ENCODE data around the gene UBR4.
"Not testable (repeated sequence)": the region's sequence is repeated elsewhere in the genome, so short reads cannot be mapped to it uniquely, and the experiment has no call there.

UBR4 gene

DNA sequence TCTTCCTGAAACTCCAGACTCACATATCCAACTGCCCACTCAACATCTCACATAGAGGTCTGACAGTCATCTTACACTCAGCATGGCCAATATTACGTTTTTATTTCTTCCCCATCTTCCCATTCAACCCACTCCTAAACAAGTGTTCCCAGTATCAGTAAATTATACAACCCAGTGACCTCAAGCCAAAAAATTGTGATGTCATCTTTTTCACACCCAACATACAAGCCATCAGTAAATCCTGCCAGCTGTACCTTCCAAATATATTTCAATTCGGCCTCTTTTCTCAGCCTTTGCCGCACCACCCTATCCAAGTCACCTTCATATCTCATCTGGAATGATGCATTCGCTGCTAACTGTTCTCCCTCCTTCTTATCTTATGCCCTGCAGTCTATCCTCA, 19.6 kb downstream of the UBR4 start:
- DNase-seq (ENCODE audit: low spot score): no peak

DNA sequence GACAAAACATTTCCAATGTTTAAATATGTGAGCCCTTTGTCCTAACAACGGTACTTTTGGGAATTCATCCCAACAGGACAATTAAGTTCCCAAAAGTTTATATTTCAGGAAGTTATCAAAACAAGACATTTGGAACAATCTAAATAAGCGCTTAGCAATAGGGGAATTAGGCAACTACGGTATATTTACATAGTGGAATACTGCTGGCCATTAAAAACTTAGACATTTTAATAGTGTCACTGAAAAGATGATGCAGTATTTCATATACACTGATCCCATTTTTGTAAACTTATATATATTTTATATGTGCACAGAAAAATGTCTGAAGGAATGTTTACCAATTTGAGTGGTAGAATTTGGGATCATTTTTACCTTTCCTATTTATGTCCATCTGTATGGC, 20.8 kb downstream of the UBR4 start:
- DNase-seq (ENCODE audit: low spot score): no peak

DNA sequence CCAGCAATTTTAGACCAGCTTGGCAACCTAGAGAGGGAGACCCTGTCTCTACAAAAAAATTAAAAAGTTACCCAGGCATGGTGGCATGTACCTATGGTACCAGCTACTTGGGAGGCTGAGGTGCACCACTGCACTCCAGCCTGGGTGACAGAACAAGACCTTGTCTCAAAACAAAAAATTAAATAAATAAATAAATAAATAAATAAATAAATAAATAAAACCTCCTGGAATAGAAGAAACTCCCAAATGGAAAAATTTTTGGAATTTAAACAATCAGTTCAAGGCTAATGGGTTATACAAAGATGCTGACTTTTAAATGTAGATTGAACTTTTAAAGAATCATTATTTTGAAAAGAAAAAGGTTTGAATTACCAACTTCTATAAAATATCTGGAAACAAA, 22.2 kb downstream of the UBR4 start:
- no peak for DNase-seq (ENCODE audit: low spot score)

DNA sequence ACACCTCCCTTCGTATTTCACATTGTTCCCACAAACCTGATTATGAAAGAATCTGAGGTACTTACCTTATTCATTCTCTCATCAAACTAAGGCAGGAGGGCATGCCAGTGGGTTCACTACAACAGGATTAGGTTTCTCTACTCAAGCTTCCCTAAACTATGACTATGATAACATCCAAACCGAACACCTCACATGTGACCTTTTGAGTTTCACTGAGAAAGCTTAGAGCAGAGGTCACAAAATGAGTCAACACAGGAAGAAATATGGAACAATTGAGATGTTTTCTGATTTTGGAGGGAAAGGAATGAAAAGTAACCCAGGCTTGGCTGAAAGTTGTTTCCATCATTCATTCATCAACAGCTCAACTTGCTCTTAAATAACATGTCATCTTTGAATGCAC, 24.1 kb downstream of the UBR4 start:
- DNase-seq (ENCODE audit: low spot score): no peak

DNA sequence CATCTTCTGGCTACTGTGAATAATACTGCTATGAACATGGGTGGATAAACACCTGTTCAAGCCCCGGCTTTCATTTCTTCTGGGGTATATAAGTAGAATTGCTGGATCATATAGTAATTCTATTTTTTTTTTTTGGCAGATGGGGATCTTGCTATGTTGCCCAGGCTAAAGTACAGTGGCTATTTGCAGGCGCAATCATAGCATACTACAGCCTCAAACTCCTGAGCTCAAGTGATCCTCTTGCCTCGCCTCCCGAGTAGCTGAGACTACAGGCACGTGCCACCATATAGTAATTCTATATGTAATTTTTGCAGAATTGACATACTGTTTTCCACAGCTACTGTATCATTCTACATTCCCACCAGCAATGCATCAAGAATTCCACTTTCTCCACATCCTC, 27.8 kb downstream of the UBR4 start:
- no peak for DNase-seq (ENCODE audit: low spot score)

DNA sequence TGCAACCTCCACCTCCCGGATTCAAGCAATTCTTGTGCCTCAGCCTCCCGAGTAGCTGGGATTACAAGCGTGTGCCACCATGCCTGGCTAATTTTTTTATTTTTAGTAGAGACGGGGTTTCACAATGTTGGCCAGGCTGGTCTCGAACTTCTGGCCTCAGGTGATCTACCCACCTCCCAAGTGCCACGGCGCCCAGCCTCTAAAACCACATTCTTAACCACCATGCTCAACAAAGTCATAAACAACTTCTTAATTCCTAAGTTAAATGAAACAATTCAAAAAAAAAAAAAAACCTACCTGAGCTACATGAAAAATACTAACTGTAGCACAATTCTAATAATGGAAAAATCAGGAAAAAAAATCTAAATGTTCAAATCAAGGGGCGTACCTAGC, 29.8 kb downstream of the UBR4 start:
- not testable (repeated sequence) for DNase-seq (ENCODE audit: low spot score)

DNA sequence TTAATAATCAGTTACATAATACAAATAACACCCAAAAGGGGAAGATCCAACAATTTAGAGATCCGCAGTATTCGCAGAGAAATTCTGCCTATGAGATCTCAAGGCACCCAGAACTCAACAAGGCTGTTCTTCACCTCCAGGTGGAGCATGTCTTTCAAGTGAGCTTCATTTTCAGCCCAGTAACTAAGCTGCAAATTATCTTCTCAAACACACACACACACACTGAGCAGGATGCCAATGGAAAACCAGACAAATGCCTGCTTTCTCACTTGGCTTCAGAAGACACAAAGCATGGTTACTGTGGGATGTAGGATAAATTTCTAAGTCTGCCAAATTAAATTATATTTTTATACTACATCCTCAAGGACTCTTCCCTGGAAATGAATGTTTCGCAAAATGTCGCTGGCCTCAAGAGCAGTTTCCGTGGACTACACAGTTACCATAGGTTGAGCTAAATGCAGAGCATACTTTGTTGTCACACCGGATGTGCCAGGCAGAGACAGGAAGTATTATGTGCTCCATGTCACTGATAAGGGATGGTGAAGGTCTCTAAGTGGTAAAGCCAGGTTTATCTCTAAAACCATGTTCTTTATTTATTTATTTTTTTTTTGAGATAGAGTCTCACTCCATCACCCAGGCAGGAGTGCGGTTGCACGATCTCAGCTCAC, 30.3 kb downstream of the UBR4 start:
- no peak for DNase-seq (ENCODE audit: low spot score)

DNA sequence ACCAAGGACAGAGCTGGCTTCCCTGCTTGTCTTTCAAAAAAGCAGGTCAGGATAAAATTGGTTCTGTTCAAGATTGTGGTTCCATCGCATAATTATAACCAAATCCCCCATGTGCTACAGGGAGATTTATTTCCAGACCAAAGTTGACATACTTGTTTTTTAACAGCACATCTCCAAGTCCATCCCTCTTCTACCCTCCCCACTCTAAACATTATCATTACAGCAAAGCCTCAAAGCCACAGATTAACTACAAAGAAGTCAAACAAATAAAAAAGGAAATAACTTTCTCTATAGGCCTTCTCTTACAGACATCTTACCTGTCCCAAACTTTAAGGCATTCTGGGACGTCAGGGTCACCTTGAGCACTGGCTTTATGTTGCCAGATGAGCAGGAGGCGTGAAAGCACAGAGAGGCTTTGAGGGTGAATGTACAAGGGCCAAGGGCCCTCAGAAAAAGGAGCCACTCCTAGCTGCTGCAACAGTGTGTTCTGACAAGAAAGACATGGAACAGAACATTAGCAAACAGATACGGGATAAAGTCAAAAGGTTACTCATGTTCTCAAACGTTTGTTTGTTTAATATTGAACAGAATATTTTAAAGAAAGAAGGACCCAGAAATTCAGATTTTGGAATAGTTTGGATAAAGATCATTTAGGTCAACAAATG, 31.2 kb downstream of the UBR4 start:
- no peak for DNase-seq (ENCODE audit: low spot score)

DNA sequence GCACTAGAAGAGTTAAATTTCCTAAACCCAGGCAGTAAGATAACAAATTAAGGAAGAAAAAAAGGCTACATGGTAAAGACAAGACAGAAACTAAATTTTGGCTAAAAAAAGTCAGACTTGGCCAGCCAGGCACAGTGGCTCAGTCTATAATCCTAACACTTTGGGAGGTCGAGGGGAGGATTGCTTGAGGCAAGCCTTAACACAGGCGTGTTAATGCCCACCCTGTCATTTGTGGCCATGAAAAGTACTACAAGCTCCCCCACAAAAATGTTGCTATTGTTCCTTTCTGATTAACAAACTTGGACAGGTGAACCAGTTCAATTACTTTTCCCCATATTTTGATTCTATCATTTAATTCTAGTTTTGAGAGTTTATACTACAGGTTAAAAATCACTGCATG, 32.3 kb downstream of the UBR4 start:
- no peak for DNase-seq (ENCODE audit: low spot score)

DNA sequence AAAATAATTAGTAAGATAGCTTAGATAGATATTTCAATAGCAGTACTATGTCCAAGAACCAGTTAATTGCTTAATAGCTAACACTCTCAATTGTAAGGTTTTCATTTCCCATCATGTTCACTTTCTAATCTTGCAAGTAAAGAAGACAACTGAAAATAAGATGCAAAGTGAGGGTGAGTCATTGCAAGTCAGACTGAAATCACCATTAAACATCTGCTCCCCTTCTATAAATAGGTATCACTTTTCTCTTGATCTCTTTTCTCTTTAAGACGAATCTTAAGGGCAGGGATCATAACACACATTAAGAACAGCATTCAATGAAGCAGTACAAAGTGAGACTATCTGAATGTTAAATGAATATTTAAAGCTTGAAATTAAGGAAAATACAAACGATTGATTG, 40.4 kb downstream of the UBR4 start:
- peak; percentile 33 for DNase-seq (ENCODE audit: low spot score)

DNA sequence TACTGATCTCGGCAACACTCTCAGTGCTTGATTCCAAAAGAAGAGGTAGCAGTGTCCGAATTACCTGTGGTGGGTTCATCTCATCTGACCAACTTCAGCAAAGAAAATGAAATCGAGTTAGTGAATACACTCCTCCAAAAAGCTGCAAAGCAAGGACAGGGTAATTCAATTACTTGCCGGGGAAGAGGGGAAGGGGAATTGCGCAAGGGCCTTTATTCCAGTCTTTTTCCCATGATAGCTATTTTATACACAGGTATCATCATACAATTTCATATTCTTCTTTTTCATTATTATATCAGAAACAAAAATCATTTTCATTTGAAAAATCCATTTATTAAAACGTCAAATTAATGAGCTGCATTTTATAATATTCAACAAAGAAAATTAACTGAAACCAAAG, 42.9 kb downstream of the UBR4 start:
- no peak for DNase-seq (ENCODE audit: low spot score)

DNA sequence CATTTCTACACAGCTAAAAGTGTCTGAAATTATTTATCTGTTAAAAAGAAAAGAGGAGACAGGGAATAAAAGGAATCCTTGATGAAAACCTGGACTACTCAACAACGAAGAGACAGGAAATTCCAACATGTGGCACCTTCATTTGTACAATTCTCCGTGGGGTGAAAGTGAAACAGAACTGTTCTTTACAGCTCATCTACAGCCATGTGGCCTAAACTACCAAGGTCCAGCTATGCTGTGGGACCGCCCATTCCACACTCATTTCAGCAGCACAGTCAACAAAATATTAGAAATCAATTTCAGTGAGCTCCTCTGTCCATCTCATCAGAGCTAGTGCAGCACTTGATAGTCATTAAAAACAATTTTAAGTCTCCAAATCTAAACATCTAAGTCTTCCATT, 44.0 kb downstream of the UBR4 start:
- no peak for DNase-seq (ENCODE audit: low spot score)

DNA sequence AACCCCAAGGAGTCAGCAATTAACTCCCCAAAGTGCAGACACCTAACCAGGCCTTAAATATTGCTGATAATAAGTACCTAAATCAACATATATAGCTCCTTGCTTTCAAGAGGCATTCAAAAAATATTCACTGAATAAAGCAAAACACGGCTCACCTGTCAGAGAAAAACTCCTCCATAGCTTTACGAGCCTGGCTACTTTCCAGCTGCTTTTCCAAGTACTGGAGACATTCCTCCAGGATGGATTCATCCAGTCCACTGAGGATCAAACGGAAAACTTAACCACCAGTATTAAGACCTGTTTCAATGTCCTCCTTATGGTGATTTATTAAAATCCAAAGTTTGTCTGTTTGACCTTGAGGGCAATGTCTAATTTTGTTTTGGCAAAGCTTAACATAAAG, 44.6 kb downstream of the UBR4 start:
- no peak for DNase-seq (ENCODE audit: low spot score)

DNA sequence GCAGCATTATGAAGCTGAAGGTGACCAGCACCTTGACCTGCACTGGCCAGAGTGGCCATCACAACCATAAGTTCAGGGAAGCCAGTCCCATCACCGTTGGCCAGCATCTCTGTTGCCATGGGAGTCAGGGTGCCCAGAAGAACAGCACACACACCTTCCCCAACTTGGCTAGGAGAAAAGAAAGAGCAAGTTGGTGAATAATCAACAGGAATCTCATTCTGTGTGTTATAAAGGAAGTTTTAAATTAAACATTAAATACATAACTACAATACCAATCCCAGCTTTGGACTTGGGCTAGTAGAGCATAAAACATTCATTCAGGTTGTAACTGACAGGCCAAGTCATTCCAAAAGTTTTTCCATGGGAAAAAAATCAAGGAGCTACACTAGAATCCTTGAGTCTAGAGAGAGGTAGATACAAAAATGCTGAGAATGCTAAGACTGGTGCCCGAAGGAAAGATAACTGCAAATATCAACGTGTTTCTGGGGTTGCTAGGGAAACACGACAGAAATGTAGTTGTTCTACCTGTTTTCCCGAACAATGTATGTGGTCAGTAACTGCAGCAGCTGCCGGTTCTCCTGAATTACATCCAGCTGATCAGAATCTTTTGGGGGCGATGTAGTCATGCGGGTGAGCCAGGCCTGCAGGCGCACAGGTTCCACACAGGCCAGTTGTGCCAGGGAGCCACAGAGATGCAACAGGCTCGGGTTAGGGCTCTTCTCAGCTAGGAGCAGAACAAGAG, 45.6 kb downstream of the UBR4 start:
- DNase-seq (ENCODE audit: low spot score): no peak

DNA sequence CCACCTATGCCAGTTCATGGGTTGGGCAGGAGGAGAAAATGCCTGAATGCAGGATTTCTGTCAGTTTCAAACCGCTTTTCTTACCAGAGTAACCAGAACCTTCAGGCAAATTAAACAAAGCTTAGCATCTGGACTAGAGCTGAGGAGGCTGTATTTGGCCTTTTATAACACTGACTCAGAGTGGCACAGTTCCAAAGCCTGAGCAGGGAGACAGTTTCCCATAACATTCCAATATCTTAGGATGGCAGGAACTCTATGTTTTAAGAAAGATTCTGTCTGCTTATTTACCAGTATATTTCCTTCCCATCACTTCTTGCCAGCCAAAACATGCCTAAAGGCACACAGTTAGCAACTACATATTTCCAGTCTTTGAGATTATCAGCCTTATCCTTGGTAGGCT, 46.8 kb downstream of the UBR4 start:
- peak; percentile 90 for DNase-seq (ENCODE audit: low spot score)

DNA sequence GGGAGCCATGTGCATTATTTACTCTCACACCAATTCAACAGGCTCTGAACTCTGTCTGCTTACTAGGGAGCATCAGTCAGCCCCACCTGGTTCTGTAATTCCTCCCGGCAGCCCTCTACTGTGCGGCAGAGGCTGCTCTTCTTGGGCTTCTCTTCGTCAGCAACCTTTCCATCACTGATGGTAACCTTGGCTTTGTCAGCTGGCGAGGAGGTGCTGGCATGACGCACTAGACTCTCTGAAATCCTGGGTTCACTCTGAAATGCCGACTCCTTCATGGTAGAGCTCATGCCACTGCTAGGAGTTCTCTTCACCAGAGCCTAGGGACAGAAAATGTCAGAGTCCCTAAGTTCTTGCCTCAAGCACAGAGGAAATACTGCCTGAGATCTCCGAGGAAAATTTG, 49.2 kb downstream of the UBR4 start:
- no peak for DNase-seq (ENCODE audit: low spot score)

DNA sequence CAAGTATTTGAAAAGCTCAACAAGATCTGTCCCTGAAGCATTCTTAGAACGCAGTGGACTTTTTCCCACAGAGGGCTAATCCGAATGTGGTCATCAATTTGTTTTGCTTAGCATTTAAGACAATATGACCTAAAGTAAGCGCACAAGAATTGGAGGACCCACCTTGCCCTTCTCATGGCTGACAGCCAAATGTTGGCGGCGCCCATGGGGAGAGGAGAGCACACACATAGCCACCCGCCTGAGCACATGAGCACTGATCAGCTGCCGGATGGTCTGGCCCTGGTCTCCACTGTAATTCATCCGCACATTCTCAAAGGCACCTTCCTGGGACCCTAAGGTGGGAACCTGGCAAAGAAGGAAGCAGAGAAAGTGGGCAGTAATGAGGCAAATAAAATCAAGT, 52.4 kb downstream of the UBR4 start:
- DNase-seq (ENCODE audit: low spot score): no peak

DNA sequence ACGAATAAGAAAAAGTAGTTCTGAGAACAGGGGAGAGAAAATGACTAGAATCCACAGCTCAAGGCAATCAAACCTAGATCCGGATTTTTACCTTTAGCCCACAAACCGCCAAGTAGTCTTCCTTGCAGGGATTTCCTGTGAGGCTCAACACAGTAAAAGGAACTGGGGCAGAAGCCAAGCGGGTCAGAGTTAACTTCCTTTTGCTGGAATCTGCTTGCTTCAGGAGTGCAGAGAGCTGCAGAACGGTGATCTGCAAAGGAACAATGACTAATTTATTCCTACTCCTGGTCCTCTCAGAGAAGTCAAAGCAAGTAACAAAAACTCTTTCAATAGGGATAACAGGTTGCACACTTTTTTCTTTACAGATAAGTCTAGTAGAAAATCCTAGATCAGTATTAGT, 53.4 kb downstream of the UBR4 start:
- DNase-seq (ENCODE audit: low spot score): peak; percentile 10

DNA sequence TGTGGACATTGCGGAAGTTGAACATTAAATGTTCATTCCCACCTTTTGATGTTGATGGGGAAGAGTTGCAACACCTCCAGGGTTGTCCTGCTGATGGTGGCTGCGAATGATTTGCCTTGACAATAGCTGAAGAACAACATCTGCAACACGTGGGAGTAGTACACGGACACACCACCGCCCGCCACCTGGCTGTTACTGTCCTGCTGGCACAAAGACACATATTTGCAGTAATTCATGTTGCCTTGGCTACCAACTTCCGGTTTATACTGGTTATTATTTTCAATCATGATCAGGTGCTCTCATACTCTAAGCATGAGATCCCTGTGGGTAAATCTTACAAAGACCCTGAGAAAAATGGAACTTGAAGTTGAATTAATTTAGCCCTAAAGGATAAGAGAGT, 55.2 kb downstream of the UBR4 start:
- DNase-seq (ENCODE audit: low spot score): no peak

DNA sequence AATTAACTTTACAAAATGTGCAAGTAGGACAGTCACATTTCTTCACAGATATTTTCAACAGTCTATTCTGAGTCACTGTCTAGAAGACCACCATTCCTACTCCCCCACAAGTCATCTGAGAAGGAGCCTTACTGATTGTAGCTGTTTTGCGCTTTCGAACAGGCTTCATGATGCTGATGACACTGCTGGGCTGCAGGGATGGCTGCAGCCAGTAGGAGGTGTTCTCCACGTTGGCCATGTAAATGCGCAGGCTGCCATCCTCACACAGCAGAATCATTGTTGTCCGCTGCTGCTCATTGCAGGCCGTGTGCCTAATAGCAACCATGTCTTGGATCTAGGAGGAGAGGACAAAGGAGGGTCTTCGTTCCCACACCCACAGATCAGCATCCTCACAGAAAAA, 56.9 kb downstream of the UBR4 start:
- no peak for DNase-seq (ENCODE audit: low spot score)

DNA sequence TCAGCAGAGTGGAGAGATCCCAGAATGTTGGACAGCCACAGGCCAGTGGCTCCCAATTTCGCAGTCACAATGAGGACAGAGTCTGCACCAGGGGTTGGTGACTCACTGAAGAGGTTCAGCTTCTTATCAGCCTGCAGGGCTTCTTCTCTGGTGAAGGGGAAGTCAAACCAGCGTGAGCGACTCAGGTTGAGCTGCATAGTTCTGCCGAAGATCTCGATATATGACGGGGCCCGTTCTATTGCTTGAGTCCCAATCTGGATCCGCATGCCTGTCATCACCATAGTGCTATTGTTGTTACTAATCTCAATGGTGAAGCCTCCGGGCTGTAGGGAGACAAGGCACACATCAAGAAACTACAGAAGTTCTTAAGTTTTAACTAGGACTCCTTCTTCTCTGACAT, 58.5 kb downstream of the UBR4 start:
- no peak for DNase-seq (ENCODE audit: low spot score)

DNA sequence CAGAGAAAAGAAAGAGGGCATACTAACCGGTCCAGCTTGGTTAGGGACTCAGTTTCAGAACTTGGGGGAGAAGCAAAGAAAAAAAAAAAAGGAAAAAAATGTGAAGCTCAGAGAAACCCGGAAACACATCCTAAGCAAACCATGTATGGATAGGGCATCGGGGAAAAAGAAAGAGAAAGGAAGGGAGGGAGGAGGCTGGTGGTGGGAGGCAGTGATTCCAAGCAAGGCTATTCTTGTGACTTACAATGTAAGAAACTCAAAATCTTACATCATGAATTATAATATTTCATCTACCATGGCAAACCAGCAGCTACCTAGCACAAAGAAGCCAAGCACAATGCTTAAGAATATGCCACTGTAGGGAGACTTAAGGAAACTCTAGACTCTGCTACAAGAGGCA, 60.3 kb downstream of the UBR4 start:
- no peak for DNase-seq (ENCODE audit: low spot score)

DNA sequence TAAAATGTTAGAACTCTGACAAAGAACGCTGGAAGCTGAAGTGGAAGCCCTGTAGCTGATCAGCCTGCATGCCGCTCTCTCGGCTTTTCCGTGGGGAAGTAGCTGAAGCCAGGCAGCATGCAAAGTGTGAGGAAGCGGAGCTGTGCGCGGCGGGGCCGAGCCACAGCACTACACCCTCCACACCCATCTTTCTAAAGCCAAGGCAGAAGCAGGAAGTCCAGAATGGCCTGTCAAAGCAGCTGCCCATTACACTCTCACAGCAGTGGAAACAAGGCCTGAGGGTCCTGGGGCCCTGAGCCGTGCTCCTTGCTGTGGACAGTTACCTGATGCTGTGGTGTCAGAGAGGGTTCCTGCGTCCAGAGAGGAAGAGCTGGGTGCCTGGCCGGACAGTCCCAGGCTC, 69.6 kb downstream of the UBR4 start:
- no peak for DNase-seq (ENCODE audit: low spot score)

DNA sequence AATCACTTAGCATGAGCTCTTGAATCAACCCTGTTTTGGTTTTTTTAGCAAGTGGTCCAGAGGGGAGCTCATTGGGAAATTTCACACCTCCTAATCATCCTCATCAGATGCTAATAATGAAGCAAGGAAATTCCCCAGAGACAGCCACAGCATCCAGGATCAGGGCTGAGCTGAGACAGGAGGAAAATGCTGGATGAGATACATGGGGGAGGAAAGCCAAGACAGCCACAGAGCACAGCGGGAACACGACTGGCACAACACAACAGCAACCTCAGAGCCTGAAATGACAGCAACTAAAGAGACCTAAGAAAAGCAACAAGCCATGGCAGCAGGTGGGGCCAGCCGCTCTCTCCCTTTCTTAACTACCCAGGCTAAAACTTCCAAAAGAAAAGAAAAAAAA, 70.4 kb downstream of the UBR4 start:
- no peak for DNase-seq (ENCODE audit: low spot score)

Measured in AG08395 (cell line).